GM12878 (cell line): ENCODE results near the gene TTC38. TPM values are rescaled to one million over a fixed set of nuclear protein-coding genes. Genes with fewer than 3 reads are reported as not detected.
A peak's percentile ranks its signal among the peaks of the same experiment; 100 is the strongest.

Experiments
- BHLHE40 ChIP-seq, 2 experiments: fragments of 450-650 bp in 1 of 2; IDR thresholded peaks; 2 replicates each; pipeline ENCODE4 v1.6.1; 2011 to 2017; ENCODE audit warnings: low read depth in 2 of 2, borderline replicate concordance in 1 of 2, improper control_type of control experiment in 1 of 2, low read length in 1 of 2, mild to moderate bottlenecking in 1 of 2
- CBX3 ChIP-seq: fragments of 200-600 bp; sonication (generic); IDR thresholded peaks from 2 replicates; pipeline ENCODE4 v1.6.1; 2016; ENCODE audit warnings: low read depth, borderline replicate concordance
- DPF2 ChIP-seq: fragments of 450-650 bp; IDR thresholded peaks from 2 replicates; pipeline ENCODE4 v1.6.1; 2017; ENCODE audit warnings: mild to moderate bottlenecking
- ESRRA ChIP-seq: IDR thresholded peaks from 2 replicates; pipeline ENCODE4 v1.6.1; 2012; ENCODE audit warnings: mild to moderate bottlenecking, low read length, improper control_type of control experiment
- HDGF ChIP-seq: fragments of 450-650 bp; IDR thresholded peaks from 2 replicates; pipeline ENCODE4 v1.6.1; 2016; ENCODE audit warnings: antibody characterized with exemption
- MEF2A ChIP-seq: IDR thresholded peaks from 2 replicates; pipeline ENCODE4 v1.6.1; 2011; ENCODE audit warnings: low read depth, mild to moderate bottlenecking, low read length, moderate library complexity; ENCODE audit not compliant: insufficient read depth
- MXI1 ChIP-seq: fragments of 150-350 bp; IDR thresholded peaks from 2 replicates; pipeline ENCODE4 v1.6.1; 2011; ENCODE audit warnings: low read depth, mild to moderate bottlenecking, inconsistent platforms, low read length, improper control_type of control experiment
- NBN ChIP-seq: fragments of 450-650 bp; IDR thresholded peaks from 2 replicates; pipeline ENCODE4 v1.6.1; 2016
- NFYB ChIP-seq: IDR thresholded peaks from 2 replicates; pipeline ENCODE4 v1.6.1; 2011; ENCODE audit warnings: low read depth, mild to moderate bottlenecking, low read length, improper control_type of control experiment, moderate library complexity; ENCODE audit not compliant: insufficient read depth
- NR2C2 ChIP-seq: IDR thresholded peaks from 2 replicates; pipeline ENCODE4 v1.6.1; 2011; ENCODE audit warnings: borderline replicate concordance, low read depth; ENCODE audit not compliant: control insufficient read depth, insufficient read length
- PAX5 ChIP-seq: IDR thresholded peaks from 2 replicates; pipeline ENCODE4 v1.6.1; 2011; ENCODE audit warnings: low read depth, low read length, borderline replicate concordance
- RAD51 ChIP-seq: fragments of 450-650 bp; IDR thresholded peaks from 2 replicates; pipeline ENCODE4 v1.6.1; 2016; ENCODE audit warnings: moderate library complexity, mild to moderate bottlenecking, inconsistent platforms
- RB1 ChIP-seq: fragments of 450-650 bp; formaldehyde crosslinking; IDR thresholded peaks from 2 replicates; pipeline ENCODE4 v1.6.1; 2017; ENCODE audit warnings: mild to moderate bottlenecking, borderline replicate concordance
- RBBP5 ChIP-seq: fragments of 200-600 bp; sonication (generic); conservative IDR thresholded peaks from 2 replicates; pipeline ENCODE4 v1.6.1; 2016
- SKIL ChIP-seq: fragments of 450-650 bp; IDR thresholded peaks from 2 replicates; pipeline ENCODE4 v1.6.1; 2017; ENCODE audit warnings: mild to moderate bottlenecking, low read depth, inconsistent platforms; ENCODE audit not compliant: poor library complexity, severe bottlenecking
- SMC3 ChIP-seq: IDR thresholded peaks from 2 replicates; pipeline ENCODE4 v1.6.1; 2011; ENCODE audit warnings: low read length, improper control_type of control experiment, borderline replicate concordance
- SP1 ChIP-seq: IDR thresholded peaks from one replicate; pipeline ENCODE4 v1.6.1; 2011; ENCODE audit warnings: low read depth, low read length
- SREBF1 ChIP-seq: IDR thresholded peaks from 2 replicates; pipeline ENCODE4 v1.6.1; 2012; ENCODE audit warnings: mild to moderate bottlenecking, low read length
- SUZ12 ChIP-seq: fragments of 200-600 bp; sonication (generic); IDR thresholded peaks from one replicate; pipeline ENCODE4 v1.6.1; 2018; ENCODE audit warnings: antibody characterized with exemption, mild to moderate bottlenecking; ENCODE audit not compliant: unreplicated experiment
- TARDBP ChIP-seq: IDR thresholded peaks from 2 replicates; pipeline ENCODE4 v1.6.1; 2016; ENCODE audit warnings: borderline replicate concordance
- TCF12 ChIP-seq: IDR thresholded peaks from 2 replicates; pipeline ENCODE4 v1.6.1; 2011; ENCODE audit warnings: low read depth, mild to moderate bottlenecking, low read length
- TCF7 ChIP-seq: IDR thresholded peaks from 2 replicates; pipeline ENCODE4 v1.6.1; 2014; ENCODE audit warnings: antibody characterized with exemption, borderline replicate concordance
- polyA plus RNA-seq, 11 experiments: library from polyadenylated mRNA; depleted of rRNA in 4 of 11; unstranded in 6 of 11; stranded (reverse) in 5 of 11; fragments of >200 nt; fragmentation: Nextera tagmentation in 4 of 11; fragmentation: Illumina TruSeq in 1 of 11; extraction: Ambion mirVana in 4 of 11; extraction: Trizol in 1 of 11; gene quantifications; 1 replicate in 1 of 11; 2 replicates in 10 of 11; pipeline versions ENCODE4 v1.2.1 to v1.2.3, GENCODE V29; 2011 to 2016; ENCODE audit warnings: inconsistent platforms in 2 of 11, missing spikeins in 2 of 11, low read depth in 1 of 11
- total RNA-seq, 4 experiments: library from RNA; depleted of rRNA in 3 of 4; stranded (reverse); fragments of >200 nt in 3 of 4; fragmentation: Illumina TruSeq in 1 of 4; extraction: Trizol in 1 of 4; gene quantifications; 2 replicates each; pipeline versions ENCODE4 v1.2.1 to v1.2.3, GENCODE V29; 2013 to 2021
- TF ChIP-seq, protein P1 (sequence below): IDR thresholded peaks from 2 replicates; pipeline ENCODE4 v1.6.1; 2012; ENCODE audit warnings: mild to moderate bottlenecking, low read depth, low read length
- TF ChIP-seq, protein P2 (sequence below): fragments of 450-650 bp; IDR thresholded peaks from 2 replicates; pipeline ENCODE4 v1.6.1; 2017; ENCODE audit warnings: antibody characterized with exemption, mild to moderate bottlenecking, moderate library complexity

The TTC38 gene
- total and polyA plus RNA-seq, 10 of the 15 experiments (the other 5 are each of a cell fraction or from before 2014, with no cell fraction given): 0.58 to 39.9 (median 13.0) TPM

DNA sequence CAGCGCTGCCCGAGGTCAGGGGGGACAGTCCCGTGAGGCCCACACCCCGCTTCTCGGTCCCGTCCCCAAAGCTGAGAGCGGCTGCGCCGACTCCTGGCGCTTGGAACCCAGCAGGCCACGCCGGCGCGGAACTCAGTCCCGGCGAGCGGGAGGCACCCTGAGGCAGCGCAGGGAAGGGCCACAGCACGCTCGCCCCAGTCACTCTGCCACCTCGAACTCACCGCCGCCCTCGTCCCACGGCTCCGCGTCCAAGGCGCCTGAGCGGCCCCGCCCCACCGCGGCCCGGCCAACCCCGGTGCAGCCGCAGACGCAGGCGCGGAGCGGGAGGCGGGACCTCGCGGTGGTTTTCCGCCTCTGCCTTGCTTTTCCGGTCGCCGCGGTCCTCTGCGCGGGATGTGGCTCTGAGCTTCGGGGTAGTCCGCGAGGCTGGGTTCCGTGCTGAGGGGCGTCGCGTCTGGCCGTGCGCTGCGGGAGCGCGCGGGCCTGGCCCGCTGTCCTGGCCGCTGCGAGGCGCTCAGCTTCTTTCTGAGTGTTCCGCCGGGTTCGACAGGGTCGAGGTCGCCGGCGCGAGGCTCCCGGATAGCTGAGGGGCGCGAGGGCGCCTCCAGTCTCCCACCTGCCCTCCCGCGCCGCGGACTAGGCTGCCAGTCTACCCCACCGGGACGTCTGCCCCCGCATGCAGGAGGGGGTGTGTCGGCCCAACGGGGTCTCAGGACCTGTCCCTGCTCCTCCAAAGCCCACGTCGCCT is 17.6 kb upstream of the TTC38 start, which contains the start of gene CDPF1 (continued):
- TF ChIP-seq, protein P1, sequence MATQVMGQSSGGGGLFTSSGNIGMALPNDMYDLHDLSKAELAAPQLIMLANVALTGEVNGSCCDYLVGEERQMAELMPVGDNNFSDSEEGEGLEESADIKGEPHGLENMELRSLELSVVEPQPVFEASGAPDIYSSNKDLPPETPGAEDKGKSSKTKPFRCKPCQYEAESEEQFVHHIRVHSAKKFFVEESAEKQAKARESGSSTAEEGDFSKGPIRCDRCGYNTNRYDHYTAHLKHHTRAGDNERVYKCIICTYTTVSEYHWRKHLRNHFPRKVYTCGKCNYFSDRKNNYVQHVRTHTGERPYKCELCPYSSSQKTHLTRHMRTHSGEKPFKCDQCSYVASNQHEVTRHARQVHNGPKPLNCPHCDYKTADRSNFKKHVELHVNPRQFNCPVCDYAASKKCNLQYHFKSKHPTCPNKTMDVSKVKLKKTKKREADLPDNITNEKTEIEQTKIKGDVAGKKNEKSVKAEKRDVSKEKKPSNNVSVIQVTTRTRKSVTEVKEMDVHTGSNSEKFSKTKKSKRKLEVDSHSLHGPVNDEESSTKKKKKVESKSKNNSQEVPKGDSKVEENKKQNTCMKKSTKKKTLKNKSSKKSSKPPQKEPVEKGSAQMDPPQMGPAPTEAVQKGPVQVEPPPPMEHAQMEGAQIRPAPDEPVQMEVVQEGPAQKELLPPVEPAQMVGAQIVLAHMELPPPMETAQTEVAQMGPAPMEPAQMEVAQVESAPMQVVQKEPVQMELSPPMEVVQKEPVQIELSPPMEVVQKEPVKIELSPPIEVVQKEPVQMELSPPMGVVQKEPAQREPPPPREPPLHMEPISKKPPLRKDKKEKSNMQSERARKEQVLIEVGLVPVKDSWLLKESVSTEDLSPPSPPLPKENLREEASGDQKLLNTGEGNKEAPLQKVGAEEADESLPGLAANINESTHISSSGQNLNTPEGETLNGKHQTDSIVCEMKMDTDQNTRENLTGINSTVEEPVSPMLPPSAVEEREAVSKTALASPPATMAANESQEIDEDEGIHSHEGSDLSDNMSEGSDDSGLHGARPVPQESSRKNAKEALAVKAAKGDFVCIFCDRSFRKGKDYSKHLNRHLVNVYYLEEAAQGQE: no peak
- TF ChIP-seq SUZ12 (no peak), TCF7 (no peak), DPF2 (peak; percentile 50; the same call in 1 of the 2 replicates), CBX3 (no peak), RB1 (peak; percentile 63; the same call in 1 of the 2 replicates), PAX5 (0 out of 2 replicates have a peak, but pooled peaks have one; percentile 7), HDGF (no peak), SREBF1 (no peak), RBBP5 (no peak), MXI1 (peak; percentile 59), NR2C2 (no peak), SP1 (no peak), NFYB (peak; percentile 69; the same call in 1 of the 2 replicates), MEF2A (no peak), SMC3 (no peak), NBN (no peak), BHLHE40 (IDR thresholded peaks at IDR 0.05; ENCODE audit: borderline replicate concordance in 1 of 2, low read depth in 2 of 2, low read length in 1 of 2) (peak; percentile 18 to 68; a peak in 2 of 4 replicates), RAD51 (no peak), TARDBP (no peak), TCF12 (no peak), SKIL (no peak), ESRRA (no peak)
- TF ChIP-seq, protein P2, sequence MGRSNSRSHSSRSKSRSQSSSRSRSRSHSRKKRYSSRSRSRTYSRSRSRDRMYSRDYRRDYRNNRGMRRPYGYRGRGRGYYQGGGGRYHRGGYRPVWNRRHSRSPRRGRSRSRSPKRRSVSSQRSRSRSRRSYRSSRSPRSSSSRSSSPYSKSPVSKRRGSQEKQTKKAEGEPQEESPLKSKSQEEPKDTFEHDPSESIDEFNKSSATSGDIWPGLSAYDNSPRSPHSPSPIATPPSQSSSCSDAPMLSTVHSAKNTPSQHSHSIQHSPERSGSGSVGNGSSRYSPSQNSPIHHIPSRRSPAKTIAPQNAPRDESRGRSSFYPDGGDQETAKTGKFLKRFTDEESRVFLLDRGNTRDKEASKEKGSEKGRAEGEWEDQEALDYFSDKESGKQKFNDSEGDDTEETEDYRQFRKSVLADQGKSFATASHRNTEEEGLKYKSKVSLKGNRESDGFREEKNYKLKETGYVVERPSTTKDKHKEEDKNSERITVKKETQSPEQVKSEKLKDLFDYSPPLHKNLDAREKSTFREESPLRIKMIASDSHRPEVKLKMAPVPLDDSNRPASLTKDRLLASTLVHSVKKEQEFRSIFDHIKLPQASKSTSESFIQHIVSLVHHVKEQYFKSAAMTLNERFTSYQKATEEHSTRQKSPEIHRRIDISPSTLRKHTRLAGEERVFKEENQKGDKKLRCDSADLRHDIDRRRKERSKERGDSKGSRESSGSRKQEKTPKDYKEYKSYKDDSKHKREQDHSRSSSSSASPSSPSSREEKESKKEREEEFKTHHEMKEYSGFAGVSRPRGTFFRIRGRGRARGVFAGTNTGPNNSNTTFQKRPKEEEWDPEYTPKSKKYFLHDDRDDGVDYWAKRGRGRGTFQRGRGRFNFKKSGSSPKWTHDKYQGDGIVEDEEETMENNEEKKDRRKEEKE: no peak
